GM20000 (cell line): Measurements from ENCODE around the gene ABHD12.

Source experiments
- DNase-seq: peaks from one replicate; pipeline ENCODE4 v3.0.0; 2012; ENCODE audit warnings: low spot score
- CTCF ChIP-seq: IDR thresholded peaks from 2 replicates; pipeline ENCODE4 v1.5.1; 2012; ENCODE audit warnings: mild to moderate bottlenecking, control low read depth; ENCODE audit errors: extremely low read depth, missing control alignments

ABHD12 gene

DNA sequence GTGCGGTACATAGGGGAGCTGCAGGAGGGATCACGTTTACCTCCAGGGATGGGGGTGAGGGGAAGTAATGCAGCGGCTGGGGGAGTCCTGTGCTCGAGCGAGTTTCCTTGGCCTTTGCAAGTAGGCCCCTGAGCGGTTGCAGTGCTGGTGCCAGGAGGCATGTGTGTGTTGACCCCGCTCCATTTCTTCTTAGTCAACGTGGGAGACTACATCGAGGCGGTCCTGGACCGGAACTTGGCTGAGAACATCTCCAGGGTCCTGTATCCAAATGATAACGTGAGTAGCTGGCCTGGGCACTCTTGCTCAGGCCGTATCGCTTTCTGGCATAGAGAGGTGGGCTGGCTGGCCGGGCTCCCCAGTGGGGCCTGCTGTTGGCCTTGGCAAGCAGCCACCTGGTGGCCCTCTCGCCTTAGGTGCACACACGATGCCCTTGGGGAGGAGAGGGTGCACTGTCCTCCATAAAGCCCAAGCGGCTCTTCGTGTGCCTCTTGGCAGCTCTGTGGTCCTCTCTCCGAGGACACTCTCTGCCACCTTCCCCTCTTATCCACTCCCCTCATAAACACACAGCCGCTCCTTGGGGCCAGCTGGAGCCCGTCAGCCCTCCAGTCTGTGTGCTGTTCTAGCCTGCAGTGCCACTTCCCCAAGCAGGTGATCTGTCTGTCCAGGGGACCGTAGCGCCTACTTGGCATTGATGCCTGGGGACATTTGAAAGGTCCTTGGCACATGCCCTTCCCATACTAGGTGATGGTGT, 113.4 kb downstream of the ABHD12 start:
- TF ChIP-seq CTCF, result no peak
- DNase-seq, result no peak

- no peak for TF ChIP-seq CTCF
- no peak for DNase-seq
Measured at GRCh38 chr20:25276533-25277050, 114.0 kb downstream of the ABHD12 start.

DNA sequence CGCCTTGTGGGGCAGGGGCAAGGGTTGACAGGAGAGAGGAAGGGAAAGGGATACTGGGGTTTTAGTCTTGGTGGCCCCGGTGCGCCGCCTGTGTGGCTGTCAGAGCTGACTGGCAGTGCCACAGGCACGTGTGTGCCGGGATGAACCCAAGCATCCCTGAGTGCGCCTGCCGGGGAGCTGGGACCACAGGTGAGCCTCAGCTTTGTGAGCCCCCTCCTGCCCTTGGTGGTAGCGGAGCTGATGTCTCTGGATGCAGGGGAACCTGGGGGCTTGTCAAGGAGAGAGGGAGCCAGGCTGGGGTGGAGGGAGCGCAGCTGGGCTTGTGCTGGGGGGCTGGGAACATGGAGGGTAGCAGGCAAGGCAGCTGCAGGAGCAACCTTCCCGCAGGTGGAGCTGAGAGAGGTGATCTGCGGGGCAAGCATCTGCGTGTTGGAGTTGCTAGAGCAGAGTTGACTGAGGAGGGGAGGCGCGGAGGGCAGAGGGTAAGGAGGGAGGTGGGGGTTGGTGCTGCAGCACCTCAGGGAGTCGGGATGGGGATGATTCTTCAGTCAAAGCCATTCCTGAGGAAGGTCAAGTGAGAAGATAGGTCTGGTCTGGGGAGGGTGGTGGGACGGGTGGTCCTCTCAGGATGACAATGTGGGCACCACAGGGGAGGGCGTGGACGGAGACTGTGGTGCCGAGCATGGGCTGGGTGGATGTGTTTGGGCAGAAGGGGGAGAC, 114.7 kb downstream of the ABHD12 start:
- no peak for DNase-seq
- TF ChIP-seq CTCF, result no peak

DNA sequence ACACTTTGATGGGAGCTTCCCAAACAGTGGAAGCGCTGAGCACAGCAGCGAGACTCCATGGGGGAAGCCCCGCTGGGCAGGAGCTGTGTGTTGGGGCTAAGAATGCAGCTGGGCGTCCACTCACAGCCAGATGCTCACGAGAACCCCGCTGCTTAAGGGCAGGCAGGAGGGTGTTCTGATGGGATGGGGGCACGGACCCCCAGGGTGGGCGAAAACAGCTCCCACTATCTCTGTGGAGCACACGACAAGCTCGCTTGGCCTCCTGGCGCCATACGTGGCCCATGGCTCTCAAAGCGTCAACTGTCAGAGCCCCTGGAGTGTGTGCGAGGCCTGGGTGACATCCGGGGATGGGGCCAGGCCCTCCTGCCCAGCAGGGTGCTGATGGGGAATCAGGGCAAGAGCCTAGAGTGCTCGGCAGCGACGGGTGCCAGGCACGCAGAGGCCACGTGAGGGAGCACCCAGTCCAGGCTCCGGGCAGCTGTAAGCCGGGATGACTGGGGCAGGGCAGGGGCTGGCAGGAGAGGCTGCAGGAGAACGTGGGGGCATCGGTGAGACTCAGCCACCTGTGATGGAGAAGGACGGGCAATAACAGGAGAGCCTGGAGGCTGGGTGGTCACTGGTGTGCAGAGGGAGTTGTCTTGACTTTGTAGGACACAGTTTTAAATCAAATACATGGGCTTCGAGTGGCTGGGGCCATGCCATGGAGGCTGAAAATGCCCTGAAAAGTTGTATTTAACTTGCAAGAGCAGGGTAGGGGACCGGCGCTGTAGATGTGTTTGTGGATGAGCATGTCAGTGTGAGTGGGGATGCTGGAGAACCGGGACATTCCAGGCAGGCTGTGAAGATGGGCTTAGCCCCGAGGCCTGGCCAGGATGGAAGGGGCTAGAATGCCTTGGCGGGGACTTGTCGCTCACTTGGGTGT, 115.5 kb downstream of the ABHD12 start:
- no peak for DNase-seq

DNA sequence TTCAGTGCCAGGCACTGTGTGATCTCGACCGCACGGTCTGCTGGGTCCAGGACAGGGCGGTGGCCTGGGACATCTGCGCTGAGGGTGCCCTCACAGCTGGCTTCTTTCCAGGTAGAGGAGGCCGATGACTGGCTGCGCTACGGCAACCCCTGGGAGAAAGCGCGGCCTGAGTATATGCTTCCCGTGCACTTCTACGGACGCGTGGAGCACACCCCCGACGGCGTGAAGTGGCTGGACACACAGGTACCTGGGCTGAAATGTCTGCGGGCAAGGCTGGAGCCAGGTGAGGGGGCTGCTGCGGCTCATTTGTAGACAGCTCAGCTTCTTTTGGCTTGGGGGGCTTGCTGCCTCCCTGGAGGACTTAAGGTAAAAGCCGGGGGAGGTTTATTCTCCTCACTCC, 116.2 kb downstream of the ABHD12 start:
- TF ChIP-seq CTCF, result no peak
- no peak for DNase-seq

More for the DNA sequence above, 115.5 kb downstream of the ABHD12 start:
- no peak for TF ChIP-seq CTCF

DNA sequence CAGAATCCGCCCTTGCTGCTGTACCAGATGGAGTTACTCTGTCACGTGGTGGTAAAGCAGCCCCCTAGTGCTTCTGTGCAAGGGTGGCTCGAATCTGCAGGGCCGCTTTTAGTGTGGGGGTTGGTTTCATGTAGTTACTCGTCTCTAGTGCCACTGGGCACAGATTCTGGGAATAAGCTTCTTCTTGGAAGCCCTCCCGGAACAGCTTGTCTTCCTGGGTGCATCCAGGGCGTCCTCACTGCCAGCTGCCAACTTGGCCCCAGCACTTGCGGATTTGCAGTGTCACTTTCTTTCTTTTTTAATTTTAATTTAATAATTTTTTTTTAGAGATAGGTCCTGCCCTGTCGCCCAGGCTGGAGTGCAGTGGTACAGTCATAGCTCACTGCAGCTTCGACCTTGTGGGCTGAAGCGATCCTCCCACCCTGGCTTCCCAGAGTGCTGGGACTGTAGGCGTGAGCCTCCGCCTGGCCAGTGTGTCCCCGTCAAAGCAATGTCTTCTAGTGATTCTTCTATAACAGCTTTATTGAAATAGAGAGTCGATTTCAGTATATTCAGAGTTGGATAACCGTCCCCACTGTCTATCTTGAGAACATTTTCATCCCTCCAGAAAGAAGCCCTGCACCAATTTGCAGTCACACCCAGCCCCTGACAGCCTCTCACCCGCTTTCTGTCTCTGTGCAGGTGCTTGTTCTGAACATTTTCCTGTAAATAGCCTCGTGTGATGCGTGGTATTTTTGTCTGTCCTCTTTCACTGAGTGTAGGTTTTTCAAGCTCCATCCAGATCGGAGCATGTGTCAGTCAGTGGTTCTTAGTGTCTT, 116.9 kb downstream of the ABHD12 start:
- no peak for TF ChIP-seq CTCF
- DNase-seq, result no peak
